OCI-M2 (cell line): ENCODE data around the gene TAP2.
A peak's percentile ranks its signal among the peaks of the same experiment; 100 is the strongest.

ENCODE experiments used
- DNase-seq: peaks from one replicate; lab custom pipeline; 2025; ENCODE audit not compliant: unreplicated experiment; lab: John Stamatoyannopoulos, UW

Gene TAP2

GRCh38 chr6:32854376-32855178, 16.0 kb upstream of the TAP2 start:
- no peak for DNase-seq

- DNase-seq, result peak; percentile 94
Observed at GRCh38 chr6:32853541-32854375, 15.2 kb upstream of the TAP2 start, which contains the start of the genes PSMB9 and TAP1. Gene PSMB9, plus strand, starts transcription at chr6:32854192. Its CDS starts 38 bp downstream, at chr6:32854230. Gene TAP1, minus strand, starts transcription at chr6:32853704. Its CDS starts 68 bp downstream, at chr6:32853636.

DNA sequence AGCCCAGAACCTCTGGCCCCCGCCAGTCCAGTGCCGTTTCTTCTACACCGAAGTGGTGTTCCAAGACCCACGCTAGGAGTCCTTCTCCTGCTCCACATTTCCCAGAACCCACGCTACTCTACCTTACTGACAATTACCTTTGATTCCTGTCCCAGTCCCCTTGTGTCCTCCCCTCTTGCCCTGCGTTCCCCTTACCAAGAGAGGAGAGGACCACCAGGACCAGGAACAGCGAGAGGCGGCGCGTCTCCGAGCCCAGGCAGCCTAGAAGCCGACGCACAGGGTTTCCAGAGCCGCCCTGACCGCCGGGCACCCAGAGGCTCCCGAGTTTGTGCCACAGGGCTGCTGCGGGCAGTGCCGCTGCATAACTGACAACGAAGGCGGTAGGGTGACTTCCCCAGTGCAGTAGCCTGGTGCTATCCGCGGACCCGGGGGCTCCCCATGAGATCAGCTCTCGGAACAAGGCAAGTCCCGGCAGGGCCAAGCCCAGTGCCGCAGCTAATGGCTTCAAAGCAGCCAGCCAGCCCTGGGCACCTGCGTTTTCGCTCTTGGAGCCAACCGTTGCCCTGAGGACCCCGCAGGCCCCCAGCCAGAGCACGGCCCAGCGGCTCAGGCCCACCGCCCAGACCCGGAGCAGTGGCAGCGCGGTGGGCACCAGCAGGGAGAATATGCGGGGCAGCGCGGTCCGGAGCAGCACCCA, 14.5 kb upstream of the TAP2 start:
- DNase-seq, result no peak

GRCh38 chr6:32852018-32852843, 13.7 kb upstream of the TAP2 start:
- DNase-seq, result no peak

DNA sequence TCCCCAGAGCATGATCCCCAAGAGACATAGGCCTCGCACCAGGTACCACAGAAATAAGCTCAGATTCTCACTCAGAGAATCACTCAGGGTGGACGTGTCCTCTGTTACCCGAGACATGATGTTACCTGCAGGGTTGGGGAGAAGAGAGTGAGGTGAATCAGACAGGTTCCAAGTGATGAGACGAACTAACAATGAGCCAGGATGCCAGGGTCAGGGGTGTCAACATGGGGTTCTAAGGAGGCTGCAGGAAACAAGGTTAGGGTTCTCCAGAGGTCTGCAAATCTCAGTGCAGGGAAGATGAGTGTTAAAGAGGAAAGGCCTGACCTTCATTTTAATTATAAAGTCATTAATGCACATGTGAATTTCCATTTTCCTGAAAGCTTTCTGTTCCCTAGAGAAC, 12.5 kb upstream of the TAP2 start:
- DNase-seq, result no peak

GRCh38 chr6:32849126-32849525, 10.6 kb upstream of the TAP2 start:
- no peak for DNase-seq

- DNase-seq, result no peak
Observed at GRCh38 chr6:32847795-32848194, 9.3 kb upstream of the TAP2 start.

DNA sequence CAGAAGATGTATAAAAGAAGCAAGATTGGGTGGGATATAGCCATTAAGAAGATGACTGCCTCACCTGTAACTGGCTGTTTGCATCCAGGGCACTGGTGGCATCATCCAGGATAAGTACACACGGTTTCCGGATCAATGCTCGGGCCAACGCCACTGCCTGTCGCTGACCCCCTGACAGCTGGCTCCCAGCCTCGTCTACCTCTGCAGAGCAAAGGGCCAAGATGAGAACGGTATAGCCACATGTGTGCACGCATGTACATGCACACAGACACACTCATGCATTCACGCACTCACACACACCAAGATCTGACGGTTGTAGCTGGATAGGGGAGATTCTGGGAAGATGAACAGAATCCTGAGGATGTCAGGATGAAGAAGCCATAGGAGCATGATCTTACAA, 8.5 kb upstream of the TAP2 start:
- DNase-seq, result no peak

- no peak for DNase-seq
Observed at GRCh38 chr6:32845384-32845884, 6.9 kb upstream of the TAP2 start.

DNA sequence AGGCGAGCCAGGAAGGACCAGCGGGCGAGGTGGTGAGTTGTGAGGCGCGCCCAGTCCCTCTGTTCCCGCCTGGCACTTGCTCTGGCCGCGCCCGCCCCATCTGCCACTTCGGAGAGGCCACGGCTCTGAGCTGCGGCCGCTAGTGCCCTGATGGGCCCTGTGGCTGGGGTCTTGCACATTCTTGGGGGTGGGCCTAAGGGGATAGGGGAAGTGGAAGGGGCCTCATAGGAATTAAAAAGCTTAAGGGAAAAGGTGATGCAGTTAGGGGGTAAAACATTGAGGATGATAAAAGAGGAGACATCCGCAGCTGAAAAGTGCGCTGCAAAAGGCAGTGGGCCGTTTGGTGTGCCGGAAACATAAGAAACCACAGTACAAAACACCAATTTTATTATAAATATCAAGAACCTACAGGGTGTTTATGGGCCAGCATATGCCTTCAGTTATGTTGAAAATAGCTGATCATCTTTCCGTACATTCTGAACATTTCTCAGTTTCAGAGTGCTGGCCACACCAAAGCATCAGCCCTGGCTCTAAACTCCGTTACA, 6.4 kb upstream of the TAP2 start:
- no peak for DNase-seq

DNA sequence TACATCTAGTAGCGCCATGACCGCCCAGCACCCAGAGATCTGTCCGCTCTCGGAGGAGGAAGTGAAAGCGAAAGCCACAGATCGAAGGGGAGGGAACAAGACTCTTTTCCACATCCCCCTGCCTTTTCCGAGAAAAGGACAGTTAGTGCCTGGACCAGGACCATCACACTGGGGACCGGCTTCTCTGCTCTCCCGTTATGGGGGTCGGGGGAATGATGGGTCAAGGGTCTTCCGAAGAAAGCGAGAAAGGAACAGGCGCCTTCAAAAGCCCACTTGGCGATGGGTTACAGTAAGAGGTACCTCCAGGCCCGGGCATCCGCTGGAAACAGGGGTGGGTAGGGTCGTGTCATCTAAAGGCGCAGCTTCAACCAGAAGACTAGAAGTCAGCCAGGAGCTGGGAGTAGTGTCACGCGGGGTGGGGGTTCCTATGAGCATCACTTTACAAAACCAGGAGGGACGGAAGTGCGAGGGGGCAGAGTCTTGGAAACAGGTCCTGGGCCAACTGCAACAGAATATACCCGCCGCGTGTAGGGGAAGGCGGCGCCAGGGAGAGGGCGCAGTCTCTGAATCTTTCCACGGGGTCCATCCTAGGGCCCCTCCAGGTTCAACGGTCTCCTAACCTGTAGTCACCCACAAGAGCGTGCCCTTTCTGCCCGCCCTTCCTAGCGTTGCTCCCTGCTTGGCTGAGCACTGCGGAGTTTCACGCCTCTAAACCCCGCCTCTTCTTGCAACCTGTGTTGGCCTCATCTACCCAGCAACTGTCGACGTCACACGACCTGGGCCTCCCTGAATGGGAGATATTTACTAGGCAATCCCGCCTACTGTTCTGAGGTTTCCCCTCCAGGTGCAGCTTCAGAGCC, 5.7 kb upstream of the TAP2 start, which contains the start of gene PSMB8:
PSMB8 (minus strand) TSS at position 69 of the 860 bp plus-strand sequence; CDS start at position 18, 51 bp downstream.
- DNase-seq, result peak; percentile 59

DNA sequence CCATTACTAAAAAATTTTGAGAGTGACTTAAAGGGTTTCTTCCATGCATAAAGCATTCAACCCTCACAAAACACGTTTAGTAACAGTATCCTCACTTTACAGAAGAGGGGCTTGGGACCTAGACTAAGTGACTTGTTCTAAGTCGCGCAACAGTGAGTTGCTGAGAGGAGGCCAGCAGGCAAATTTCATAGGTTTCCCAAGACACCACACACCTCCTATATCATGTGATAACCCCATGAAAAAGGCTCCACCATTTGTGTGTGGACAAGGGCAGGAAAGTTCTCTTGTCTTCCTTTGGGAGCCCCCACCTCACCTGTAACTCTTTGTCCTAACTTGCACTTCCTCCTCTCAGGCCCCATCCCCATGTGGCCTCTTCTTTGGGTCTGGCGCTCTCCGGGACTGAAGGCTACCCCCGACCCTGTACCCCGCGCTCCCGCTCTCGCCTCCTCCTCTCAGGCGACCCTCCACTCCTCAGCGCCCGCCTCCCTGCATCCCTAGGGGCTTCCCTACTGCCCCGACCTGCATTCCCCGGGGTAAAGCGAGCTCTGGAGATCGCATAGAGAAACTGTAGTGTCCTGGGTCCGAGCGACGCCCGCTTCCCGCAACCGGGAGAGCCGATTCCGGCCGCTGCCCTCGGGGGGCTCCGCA, 4.9 kb upstream of the TAP2 start:
- no peak for DNase-seq

- no peak for DNase-seq
Observed at GRCh38 chr6:32842690-32843089, 4.2 kb upstream of the TAP2 start.

GRCh38 chr6:32842021-32842650, 3.6 kb upstream of the TAP2 start:
- no peak for DNase-seq

GRCh38 chr6:32840604-32841246, 2.2 kb upstream of the TAP2 start:
- DNase-seq, result no peak

- DNase-seq, result no peak
Observed at GRCh38 chr6:32839356-32839755, 817 bp upstream of the TAP2 start.

DNA sequence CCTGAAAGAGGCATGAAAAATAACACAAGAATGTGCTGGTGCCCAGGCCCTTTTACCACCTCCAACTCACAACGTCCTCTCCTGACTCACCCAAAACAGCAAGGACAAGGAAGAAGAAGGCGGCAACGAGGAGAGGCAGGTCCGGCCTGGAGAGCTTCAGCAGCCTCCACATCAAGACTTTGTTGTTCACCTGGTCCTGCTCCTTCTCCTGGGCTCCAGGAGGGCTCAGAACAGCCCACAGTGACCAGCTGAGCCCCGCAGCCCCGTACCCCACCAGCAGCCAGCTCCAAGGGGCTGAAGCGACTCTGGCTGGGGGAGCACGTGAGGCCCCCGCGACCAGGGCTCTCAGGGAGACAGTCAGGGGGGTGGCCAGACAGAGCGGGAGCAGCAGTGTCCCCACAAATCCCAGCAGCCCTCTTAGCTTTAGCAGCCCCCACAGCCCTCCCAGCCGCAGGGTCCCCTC, 857 bp downstream of the TAP2 start:
- no peak for DNase-seq
